HCT116 (cell line): Measurements from ENCODE around the gene PLK1. TPM values are rescaled to one million over a fixed set of nuclear protein-coding genes. Genes with fewer than 3 reads are reported as not detected.

Source experiments
- ATAC-seq: fragments of 200-7000 bp; cut with Tn5 transposase; 2 replicates; pipeline ENCODE4 v1.9.1; 2020; ENCODE audit warnings: mild to moderate bottlenecking, moderate library complexity
- BruUV-seq: library from RNA; stranded (reverse); fragments of 400-500 nt; replicated peaks from 2 replicates; lab custom pipeline; 2021; lab: Mats Ljungman, UMichigan
- CTCF ChIA-PET: fragments of 300-600 bp; sonication (Branson Sonifier 250); formaldehyde crosslinking; loops from one replicate; lab custom pipeline; 2021; ENCODE audit warnings: antibody characterized with exemption; lab: Charles Lee
- POLR2A ChIA-PET: fragments of 300-600, 350-600 bp; sonication (Branson Sonifier 250); formaldehyde crosslinking; loops from one replicate; lab custom pipeline; 2021; ENCODE audit warnings: antibody characterized with exemption; lab: Charles Lee
- RAD21 ChIA-PET, 2 experiments: fragments of 300-600 bp; sonication (Branson Sonifier 250); formaldehyde crosslinking; loops; one replicate each; lab custom pipeline; 2023; ENCODE audit warnings: low total read pairs in 2 of 2; ENCODE audit not compliant: uncharacterized antibody in 2 of 2, unreplicated experiment in 2 of 2, low non-redundant PET in 1 of 2; lab: Charles Lee
- DNase-seq: peaks from one replicate; pipeline ENCODE4 v3.0.0-alpha.2; 2010; ENCODE audit warnings: low read depth, low spot score
- H2AFZ ChIP-seq: fragments of 200-600 bp; shearing (Covaris generic), sonication (generic); 2 replicates; pipeline ENCODE4 v1.6.1; 2017; ENCODE audit warnings: low read depth, mixed run types, mixed read lengths, antibody characterized with exemption, low read length; ENCODE audit not compliant: poor library complexity, severe bottlenecking
- H3K27ac ChIP-seq: 2 replicates; pipeline ENCODE4 v1.5.1; 2012; ENCODE audit warnings: low read depth, low read length
- H3K27me3 ChIP-seq: fragments of 200-600 bp; sonication (generic); 2 replicates; pipeline ENCODE4 v1.6.1; 2016; ENCODE audit warnings: mixed run types, low read length, mixed read lengths; ENCODE audit not compliant: insufficient read depth
- H3K36me3 ChIP-seq, 2 experiments: fragments of 200-500 bp in 1 of 2; fragments of 200-600 bp in 1 of 2; sonication (Bioruptor generic) in 1 of 2; sonication (generic) in 1 of 2; 2 replicates each; pipeline versions ENCODE4 v1.5.1 to v1.6.1; 2014 to 2016; ENCODE audit warnings: low read length in 2 of 2, inconsistent platforms in 1 of 2, mixed read lengths in 1 of 2, mixed run types in 1 of 2; ENCODE audit not compliant: insufficient read depth in 2 of 2, control insufficient read depth in 1 of 2
- H3K4me1 ChIP-seq, 2 experiments: fragments of 200-600 bp in 1 of 2; sonication (generic) in 1 of 2; 2 replicates each; pipeline versions ENCODE4 v1.5.1 to v1.6.1; 2012 to 2017; ENCODE audit warnings: low read length in 2 of 2, inconsistent platforms in 1 of 2, mild to moderate bottlenecking in 1 of 2, mixed read lengths in 1 of 2, mixed run types in 1 of 2, moderate library complexity in 1 of 2; ENCODE audit not compliant: insufficient read depth in 2 of 2, control insufficient read depth in 1 of 2
- H3K4me2 ChIP-seq: fragments of 200-600 bp; sonication (generic); 2 replicates; pipeline ENCODE4 v1.6.1; 2017; ENCODE audit warnings: mixed run types, low read length, mixed read lengths
- H3K4me3 ChIP-seq, 2 experiments: fragments of 200-600 bp in 1 of 2; sonication (generic) in 1 of 2; replicated peaks in 1 of 2; 2 replicates each; pipeline ENCODE4 v1.5.1; 2011 to 2016; ENCODE audit warnings: low read length in 2 of 2, control low read depth in 1 of 2, low read depth in 1 of 2, mild to moderate bottlenecking in 1 of 2, mixed read lengths in 1 of 2, mixed run types in 1 of 2
- H3K79me2 ChIP-seq: fragments of 200-600 bp; sonication (generic); 2 replicates; pipeline ENCODE4 v1.6.1; 2017; ENCODE audit warnings: mild to moderate bottlenecking, mixed run types, low read length, moderate library complexity, mixed read lengths; ENCODE audit not compliant: insufficient read depth
- H3K9ac ChIP-seq: fragments of 200-600 bp; sonication (generic); 2 replicates; pipeline ENCODE4 v1.6.1; 2016; ENCODE audit warnings: low read length, mixed read lengths
- H3K9me2 ChIP-seq: fragments of 200-600 bp; sonication (generic), shearing (Covaris generic); 2 replicates; pipeline ENCODE4 v1.6.1; 2017; ENCODE audit warnings: mixed run types, mild to moderate bottlenecking, moderate library complexity; ENCODE audit not compliant: insufficient read depth
- H3K9me3 ChIP-seq, 2 experiments: fragments of 200-500 bp in 1 of 2; fragments of 200-600 bp in 1 of 2; sonication (Bioruptor generic) in 1 of 2; sonication (generic) in 1 of 2; 2 replicates each; pipeline ENCODE4 v1.6.1; 2014 to 2017; ENCODE audit warnings: low read length in 2 of 2, mixed read lengths in 2 of 2, inconsistent platforms in 1 of 2, low read depth in 1 of 2, mild to moderate bottlenecking in 1 of 2, mixed run types in 1 of 2, moderate library complexity in 1 of 2; ENCODE audit not compliant: control insufficient read depth in 1 of 2, insufficient read depth in 1 of 2
- H4K20me1 ChIP-seq: fragments of 200-600 bp; sonication (generic), shearing (Covaris generic); 2 replicates; pipeline ENCODE4 v1.6.1; 2017; ENCODE audit warnings: mixed run types, mild to moderate bottlenecking, moderate library complexity; ENCODE audit not compliant: insufficient read depth
- CEBPB ChIP-seq: IDR thresholded peaks from 2 replicates; pipeline ENCODE4 v1.6.1; 2012; ENCODE audit warnings: low read depth
- JUND ChIP-seq: IDR thresholded peaks from 2 replicates; pipeline ENCODE4 v1.6.1; 2012
- SP1 ChIP-seq: IDR thresholded peaks from 2 replicates; pipeline ENCODE4 v1.6.1; 2012; ENCODE audit warnings: low read depth
- intact Hi-C: fragments of 100-400 bp; cut with micrococcal nuclease; formaldehyde crosslinking; loops from 2 replicates; pipeline ENCODE4 v1.10.0; 2022
- total RNA-seq: library from RNA; stranded (reverse); gene quantifications from one replicate; pipeline ENCODE4 v1.2.1, GENCODE V29; 2021; ENCODE audit not compliant: unreplicated experiment
- TF ChIP-seq, protein P1 (sequence below): IDR thresholded peaks from 2 replicates; pipeline ENCODE4 v1.6.1; 2011; ENCODE audit warnings: mild to moderate bottlenecking, low read length, moderate library complexity; ENCODE audit not compliant: insufficient replicate concordance; ENCODE audit errors: extremely low read depth

The PLK1 gene
- total RNA-seq, 1 experiment from 2014 or later: 144 TPM

GRCh38 chr16:23694644-23695373, 16.1 kb downstream of the PLK1 start:
- Histone ChIP-seq H3K4me2 (no peak overlapping the region), H3K9me2 (no peaks in the 10 kb centered on the region), H2AFZ (no peak overlapping the region), H3K27me3 (no peaks in the 10 kb centered on the region), H3K9ac (no peak overlapping the region), H3K79me2 (no peaks in the 10 kb centered on the region), H3K27ac (no peak overlapping the region)
- CTCF ChIA-PET: interaction anchor here (1.1 to 1.3 kb wide), 2 partner anchors 17 to 33 kb away, joined by 3 read pairs; no protein-coding TSS in a partner anchor
- ATAC-seq: no peak
- RAD21 ChIA-PET: no interaction called here
- POLR2A ChIA-PET: interaction anchor here (0.7 kb wide), 1 partner anchor 215 kb away, joined by 3 read pairs; no protein-coding TSS in a partner anchor
- no TSS peak for BruUV-seq
- intact Hi-C loops: no loop called here
- TF ChIP-seq CEBPB: no peak
- TF ChIP-seq SP1: 0 out of 2 replicates have a peak, but pooled peaks have one; percentile 8
- TF ChIP-seq, all 23 proteins: peak for 1
- Histone ChIP-seq H3K4me3 (no peak overlapping the region), H4K20me1 (no peaks in the 10 kb centered on the region), H3K9me3 (no peaks in the 10 kb centered on the region), H3K4me1 (peaks cover 7 to 24% of the 10 kb centered on the region in 2 experiments; a peak in 3 of 4 replicates), H3K36me3 (peaks cover 3 to 14% of the 10 kb centered on the region in 2 experiments; a peak in 3 of 4 replicates)
- no peak for DNase-seq

DNA sequence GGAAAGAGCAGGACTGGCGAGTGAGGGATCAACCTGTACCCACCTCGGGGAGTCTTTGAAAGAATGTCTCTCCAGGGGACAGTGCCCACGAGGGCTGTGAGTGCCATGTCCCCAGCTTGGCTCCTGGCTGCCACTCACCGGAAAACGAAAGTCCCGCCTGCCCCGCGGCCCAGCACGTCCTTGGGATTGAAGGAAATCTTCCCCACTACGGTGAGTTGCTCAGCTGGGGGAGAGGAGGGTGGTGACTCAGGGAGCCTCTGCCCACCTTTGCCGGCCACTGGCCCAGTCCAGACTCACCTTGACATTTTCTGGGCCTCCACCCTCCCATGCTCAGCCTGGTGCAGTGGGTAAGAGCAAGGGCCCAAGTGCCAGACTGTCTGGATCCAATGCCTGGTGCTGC, 17.1 kb downstream of the PLK1 start:
- Histone ChIP-seq H3K36me3 (peaks cover under 1 to 7% of the 10 kb centered on the region in 2 experiments; a peak in 3 of 4 replicates), H3K27me3 (no peaks in the 10 kb centered on the region), H3K79me2 (no peaks in the 10 kb centered on the region), H3K9ac (no peak overlapping the region), H4K20me1 (no peaks in the 10 kb centered on the region), H3K4me2 (no peak overlapping the region), H3K4me1 (peaks cover 11 to 34% of the 10 kb centered on the region in 2 experiments), H3K9me2 (no peaks in the 10 kb centered on the region), H3K4me3 (no peak overlapping the region)
- no TSS peak for BruUV-seq
- POLR2A ChIA-PET: interaction anchor here (0.7 kb wide), 1 partner anchor 216 kb away, joined by 3 read pairs; no protein-coding TSS in a partner anchor
- no peak for DNase-seq
- intact Hi-C loops: no loop called here
- no peak for TF ChIP-seq JUND
- TF ChIP-seq, protein P1, sequence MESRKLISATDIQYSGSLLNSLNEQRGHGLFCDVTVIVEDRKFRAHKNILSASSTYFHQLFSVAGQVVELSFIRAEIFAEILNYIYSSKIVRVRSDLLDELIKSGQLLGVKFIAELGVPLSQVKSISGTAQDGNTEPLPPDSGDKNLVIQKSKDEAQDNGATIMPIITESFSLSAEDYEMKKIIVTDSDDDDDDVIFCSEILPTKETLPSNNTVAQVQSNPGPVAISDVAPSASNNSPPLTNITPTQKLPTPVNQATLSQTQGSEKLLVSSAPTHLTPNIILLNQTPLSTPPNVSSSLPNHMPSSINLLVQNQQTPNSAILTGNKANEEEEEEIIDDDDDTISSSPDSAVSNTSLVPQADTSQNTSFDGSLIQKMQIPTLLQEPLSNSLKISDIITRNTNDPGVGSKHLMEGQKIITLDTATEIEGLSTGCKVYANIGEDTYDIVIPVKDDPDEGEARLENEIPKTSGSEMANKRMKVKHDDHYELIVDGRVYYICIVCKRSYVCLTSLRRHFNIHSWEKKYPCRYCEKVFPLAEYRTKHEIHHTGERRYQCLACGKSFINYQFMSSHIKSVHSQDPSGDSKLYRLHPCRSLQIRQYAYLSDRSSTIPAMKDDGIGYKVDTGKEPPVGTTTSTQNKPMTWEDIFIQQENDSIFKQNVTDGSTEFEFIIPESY: no peak
- TF ChIP-seq, all 23 proteins: peak for 0
- ChIA-PET CTCF (no interaction called here), RAD21 (no interaction called here)
- Histone ChIP-seq H3K9me3 (no peaks in the 10 kb centered on the region), H3K27ac (no peak overlapping the region), H2AFZ (no peak overlapping the region)
- ATAC-seq: no peak
